Measurements from ENCODE around the gene ACP7.

ACP7 gene

GRCh38 chr19:39046037-39046821 is 37.9 kb upstream of the ACP7 start:
- H3K9me3 Mint-ChIP-seq = peaks cover 50% of the 10 kb centered on the region
- no peaks in the 10 kb centered on the region for H3K4me1 Mint-ChIP-seq
- H3K4me3 Mint-ChIP-seq = no peak overlapping the region
- H3K27ac Mint-ChIP-seq = no peak overlapping the region
- peaks cover 26% of the 10 kb centered on the region for H3K27me3 Mint-ChIP-seq (ENCODE audit: low read depth, poor library complexity)
- no peaks in the 10 kb centered on the region for H3K36me3 Mint-ChIP-seq (ENCODE audit: low read depth)
- TF ChIP-seq CTCF (IDR thresholded peaks at IDR 0.05) = no peak
- no peak for DNase-seq

GRCh38 chr19:39047073-39047472 is 37.1 kb upstream of the ACP7 start:
- no peak overlapping the region for H3K4me3 Mint-ChIP-seq
- DNase-seq = no peak
- peaks cover 25% of the 10 kb centered on the region for H3K27me3 Mint-ChIP-seq (ENCODE audit: low read depth, poor library complexity)
- H3K27ac Mint-ChIP-seq = no peak overlapping the region
- no peaks in the 10 kb centered on the region for H3K36me3 Mint-ChIP-seq (ENCODE audit: low read depth)
- H3K9me3 Mint-ChIP-seq = peaks cover 49% of the 10 kb centered on the region
- H3K4me1 Mint-ChIP-seq = no peaks in the 10 kb centered on the region
- TF ChIP-seq CTCF (IDR thresholded peaks at IDR 0.05) = no peak

- TF ChIP-seq CTCF (IDR thresholded peaks at IDR 0.05) = peak; percentile 89
- no peak overlapping the region for H3K27ac Mint-ChIP-seq
- peaks cover 26% of the 10 kb centered on the region for H3K9me3 Mint-ChIP-seq
- H3K4me3 Mint-ChIP-seq = no peak overlapping the region
- H3K4me1 Mint-ChIP-seq = no peaks in the 10 kb centered on the region
- no peaks in the 10 kb centered on the region for H3K36me3 Mint-ChIP-seq (ENCODE audit: low read depth)
- H3K27me3 Mint-ChIP-seq (ENCODE audit: low read depth, poor library complexity) = peaks cover 21% of the 10 kb centered on the region
- peak; percentile 79 for DNase-seq
Measured at GRCh38 chr19:39052243-39052746, 31.9 kb upstream of the ACP7 start.

GRCh38 chr19:39052846-39053245 is 31.3 kb upstream of the ACP7 start:
- H3K4me1 Mint-ChIP-seq = peaks cover 5% of the 10 kb centered on the region

GRCh38 chr19:39053276-39054090 is 30.7 kb upstream of the ACP7 start:
- Mint-ChIP-seq H3K4me1 (peaks cover 6% of the 10 kb centered on the region), H3K9me3 (peaks cover 23% of the 10 kb centered on the region), H3K36me3 (ENCODE audit: low read depth) (no peaks in the 10 kb centered on the region), H3K27ac (no peak overlapping the region), H3K27me3 (ENCODE audit: low read depth, poor library complexity) (peaks cover 19% of the 10 kb centered on the region), H3K4me3 (no peak overlapping the region)
- no peak for DNase-seq
- TF ChIP-seq CTCF (IDR thresholded peaks at IDR 0.05) = no peak

More at GRCh38 chr19:39052846-39053245, 31.3 kb upstream of the ACP7 start:
- H3K27me3 Mint-ChIP-seq (ENCODE audit: low read depth, poor library complexity) = peaks cover 21% of the 10 kb centered on the region
- DNase-seq = no peak
- TF ChIP-seq CTCF (IDR thresholded peaks at IDR 0.05) = no peak
- H3K36me3 Mint-ChIP-seq (ENCODE audit: low read depth) = no peaks in the 10 kb centered on the region
- peaks cover 24% of the 10 kb centered on the region for H3K9me3 Mint-ChIP-seq
- H3K4me3 Mint-ChIP-seq = no peak overlapping the region
- H3K27ac Mint-ChIP-seq = no peak overlapping the region
